Caco-2 (cell line): Measurements from ENCODE around the gene CEND1. TPM values are rescaled to one million over a fixed set of nuclear protein-coding genes. Genes with fewer than 3 reads are reported as not detected.

Source experiments
- BruUV-seq: library from RNA; stranded (reverse); fragments of 400-500 nt; replicated peaks from 2 replicates; lab custom pipeline; 2021; lab: Mats Ljungman, UMichigan
- CTCF ChIA-PET: fragments of 300-600 bp; sonication (Branson Sonifier 250); formaldehyde crosslinking; loops from one replicate; lab custom pipeline; 2022; ENCODE audit warnings: antibody characterized with exemption; lab: Charles Lee
- POLR2A ChIA-PET: fragments of 300-600 bp; sonication (Branson Sonifier 250); formaldehyde crosslinking; loops from one replicate; lab custom pipeline; 2022; ENCODE audit warnings: antibody characterized with exemption; lab: Charles Lee
- DNase-seq, 2 experiments: peaks; one replicate each; pipeline versions ENCODE4 v3.0.0 to v3.0.0-alpha.2; 2020 to 2022
- H3K27me3 ChIP-seq: replicated peaks from 2 replicates; pipeline ENCODE4 v1.6.0; 2011; ENCODE audit warnings: low read length; ENCODE audit not compliant: control insufficient read depth, insufficient read depth
- H3K36me3 ChIP-seq: 2 replicates; pipeline ENCODE4 v1.5.1; 2011; ENCODE audit warnings: low read length; ENCODE audit not compliant: control insufficient read depth, insufficient read depth
- H3K4me1 ChIP-seq: fragments of 250-450 bp; sonication (Bioruptor Pico); 2 replicates; pipeline ENCODE4 v1.5.1; 2020; ENCODE audit warnings: mild to moderate bottlenecking
- H3K4me3 ChIP-seq: 2 replicates; pipeline ENCODE4 v1.5.1; 2011; ENCODE audit warnings: low read depth, mild to moderate bottlenecking, control low read depth, low read length
- H3K9me3 ChIP-seq: fragments of 250-450 bp; sonication (Bioruptor Pico); 2 replicates; pipeline ENCODE4 v1.5.1; 2020; ENCODE audit warnings: mild to moderate bottlenecking, moderate library complexity
- H3K27ac Mint-ChIP-seq: one replicate; pipeline ENCODE4 v1.8.0; 2022; ENCODE audit warnings: mixed read lengths; ENCODE audit not compliant: unreplicated experiment
- H3K27me3 Mint-ChIP-seq: one replicate; pipeline ENCODE4 v1.8.0; 2022; ENCODE audit warnings: mixed read lengths; ENCODE audit not compliant: insufficient read depth, unreplicated experiment
- H3K36me3 Mint-ChIP-seq: one replicate; pipeline ENCODE4 v1.8.0; 2022; ENCODE audit warnings: mild to moderate bottlenecking, mixed read lengths; ENCODE audit not compliant: insufficient read depth, unreplicated experiment
- H3K4me1 Mint-ChIP-seq: one replicate; pipeline ENCODE4 v1.8.0; 2022; ENCODE audit warnings: low read depth, mixed read lengths; ENCODE audit not compliant: unreplicated experiment
- H3K4me3 Mint-ChIP-seq: one replicate; pipeline ENCODE4 v1.8.0; 2022; ENCODE audit warnings: mild to moderate bottlenecking, moderate library complexity, mixed read lengths; ENCODE audit not compliant: unreplicated experiment
- H3K9me3 Mint-ChIP-seq: one replicate; pipeline ENCODE4 v1.8.0; 2022; ENCODE audit warnings: mixed read lengths; ENCODE audit not compliant: unreplicated experiment
- CTCF ChIP-seq, 2 experiments: fragments of 200-600 bp in 1 of 2; IDR thresholded peaks; 1 replicate in 1 of 2; 2 replicates in 1 of 2; pipeline versions ENCODE4 v1.5.1 to v1.8.0; 2011 to 2022; ENCODE audit warnings: antibody characterized with exemption in 1 of 2, control low read depth in 1 of 2, inconsistent platforms in 1 of 2, low read depth in 1 of 2, low read length in 1 of 2, mild to moderate bottlenecking in 1 of 2, moderate library complexity in 1 of 2; ENCODE audit not compliant: insufficient read depth in 1 of 2, severe bottlenecking in 1 of 2, unreplicated experiment in 1 of 2
- intact Hi-C: fragments of 100-400 bp; cut with micrococcal nuclease; formaldehyde crosslinking; loops from one replicate; pipeline ENCODE4 v1.10.0; 2022; ENCODE audit not compliant: unreplicated experiment
- total RNA-seq: library from RNA; stranded (reverse); gene quantifications from 2 replicates; pipeline ENCODE4 v1.2.3, GENCODE V29; 2022

Gene CEND1
- total RNA-seq, 1 experiment from 2014 or later: not detected

DNA sequence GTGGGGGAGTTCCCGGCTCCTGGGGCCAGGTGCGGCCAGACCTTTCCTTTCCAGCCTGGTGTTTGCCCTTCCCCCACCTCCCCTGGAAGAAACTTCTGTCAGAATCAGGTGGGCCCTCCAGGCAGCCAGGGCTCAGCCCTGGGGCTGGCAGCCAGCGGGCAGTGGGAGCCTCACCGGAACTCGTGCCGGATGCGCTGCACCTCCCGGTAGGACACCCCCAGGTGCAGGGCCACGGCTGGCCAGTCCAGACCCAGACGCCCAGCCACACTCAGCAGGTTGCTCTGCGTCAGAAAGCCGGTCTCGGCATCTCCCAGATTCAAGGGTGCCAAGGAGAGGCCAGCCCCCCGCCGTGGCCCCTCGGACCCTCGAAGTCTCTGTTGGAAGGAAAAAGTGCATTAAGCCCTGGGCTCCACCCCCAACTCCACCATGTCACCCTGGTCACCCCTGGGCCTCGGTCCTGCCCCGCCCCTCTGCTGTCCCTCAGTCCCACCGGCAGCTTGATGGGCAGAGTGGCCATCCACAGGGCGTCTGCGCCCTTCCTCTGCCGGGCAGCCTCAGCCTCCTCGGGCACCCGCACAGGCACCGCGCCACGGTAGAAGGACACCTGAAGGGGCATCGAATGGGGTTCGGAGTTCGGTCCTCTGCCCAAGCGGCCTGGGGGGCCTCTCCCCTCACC lies 9.9 kb upstream of the CEND1 start:
- no peak overlapping the region for H3K4me3 ChIP-seq
- intact Hi-C loops: no loop called here
- no peaks in the 10 kb centered on the region for H3K9me3 ChIP-seq
- H3K27me3 ChIP-seq: no peaks in the 10 kb centered on the region
- POLR2A ChIA-PET: no interaction called here
- no peaks in the 10 kb centered on the region for H3K9me3 Mint-ChIP-seq
- no TSS peak for BruUV-seq
- H3K27ac Mint-ChIP-seq: no peak overlapping the region
- DNase-seq: no peak
- H3K27me3 Mint-ChIP-seq: no peaks in the 10 kb centered on the region
- peaks cover 19% of the 10 kb centered on the region for H3K4me1 ChIP-seq
- CTCF ChIA-PET: no interaction called here
- no peak for TF ChIP-seq CTCF (IDR thresholded peaks at IDR 0.05; ENCODE audit: insufficient read depth in 1 of 2, low read depth in 1 of 2, low read length in 1 of 2, severe bottlenecking in 1 of 2, unreplicated experiment in 1 of 2)
- H3K4me1 Mint-ChIP-seq: no peaks in the 10 kb centered on the region
- H3K36me3 Mint-ChIP-seq: peaks cover 29% of the 10 kb centered on the region
- H3K4me3 Mint-ChIP-seq: no peak overlapping the region
- no peaks in the 10 kb centered on the region for H3K36me3 ChIP-seq

DNA sequence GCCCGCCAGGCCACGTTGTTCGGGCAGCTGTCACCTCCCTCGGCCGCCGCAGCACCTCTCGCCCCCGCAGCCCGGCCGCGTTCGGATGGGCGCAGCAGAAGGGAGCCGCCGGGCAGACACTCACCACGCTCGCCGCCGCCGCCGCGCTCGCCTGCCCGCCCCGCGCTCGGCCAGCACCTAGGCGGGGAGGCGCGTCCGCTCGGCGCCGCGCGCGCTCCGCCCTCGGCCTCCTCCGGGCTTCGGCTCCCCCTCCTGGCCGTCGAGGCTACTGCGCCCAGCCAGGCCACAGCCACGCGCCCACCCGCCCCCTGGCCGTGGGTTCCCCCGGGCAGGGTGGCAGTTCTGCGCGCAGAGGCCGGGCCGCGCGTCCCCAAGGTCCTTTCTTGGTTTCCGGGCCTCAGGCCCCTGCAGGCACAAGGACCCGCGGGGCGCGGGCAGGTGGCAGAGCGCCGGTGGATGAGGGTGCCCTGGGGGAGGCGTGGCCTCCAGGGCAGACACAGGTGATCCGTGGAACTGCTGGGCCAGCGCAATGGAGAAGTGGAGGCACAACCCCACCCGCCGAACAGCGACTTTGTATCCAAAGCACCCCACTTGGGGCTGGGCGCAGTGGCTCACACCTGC lies 8.3 kb upstream of the CEND1 start, which contains the start of gene SLC25A22:
SLC25A22 (minus strand) TSS at position 189 of the 621 bp plus-strand sequence. CDS start 3,275 bp downstream, outside the sequence.
- intact Hi-C loops: no loop called here
- H3K4me1 ChIP-seq: peaks cover 9% of the 10 kb centered on the region
- H3K27me3 Mint-ChIP-seq: no peaks in the 10 kb centered on the region
- peak; percentile 71 to 93 for TF ChIP-seq CTCF (IDR thresholded peaks at IDR 0.05; ENCODE audit: insufficient read depth in 1 of 2, low read depth in 1 of 2, low read length in 1 of 2, severe bottlenecking in 1 of 2, unreplicated experiment in 1 of 2)
- H3K36me3 ChIP-seq: no peaks in the 10 kb centered on the region
- H3K27ac Mint-ChIP-seq: peak within 1 kb of the TSS; percentile 69
- ChIA-PET POLR2A (interaction anchor here (1.4 kb wide), 1 partner anchor 11 kb away, joined by 4 read pairs; the partner anchor contains the start of gene RPLP2), CTCF (no interaction called here)
- no peaks in the 10 kb centered on the region for H3K4me1 Mint-ChIP-seq
- peak within 1 kb of the TSS; percentile 91 for H3K4me3 ChIP-seq
- H3K9me3 ChIP-seq: no peaks in the 10 kb centered on the region
- BruUV-seq: no TSS peak
- H3K36me3 Mint-ChIP-seq: peaks cover 24% of the 10 kb centered on the region
- no peaks in the 10 kb centered on the region for H3K27me3 ChIP-seq
- no peaks in the 10 kb centered on the region for H3K9me3 Mint-ChIP-seq
- peak; percentile 77 to 93 for DNase-seq
- peak within 1 kb of the TSS; percentile 86 for H3K4me3 Mint-ChIP-seq

- Mint-ChIP-seq H3K9me3 (no peaks in the 10 kb centered on the region), H3K4me1 (no peaks in the 10 kb centered on the region), H3K36me3 (peaks cover 28% of the 10 kb centered on the region), H3K4me3 (peak overlapping the region; percentile 86), H3K27ac (peak overlapping the region; percentile 69), H3K27me3 (no peaks in the 10 kb centered on the region)
- POLR2A ChIA-PET: interaction anchor here (1.0 to 1.4 kb wide), 2 partner anchors 12 to 22 kb away, joined by 4 to 7 read pairs; partner anchors contain the start of genes PNPLA2 and RPLP2
- H3K4me3 ChIP-seq: peak overlapping the region; percentile 91
- no peak for TF ChIP-seq CTCF (IDR thresholded peaks at IDR 0.05; ENCODE audit: insufficient read depth in 1 of 2, low read depth in 1 of 2, low read length in 1 of 2, severe bottlenecking in 1 of 2, unreplicated experiment in 1 of 2)
- no TSS peak for BruUV-seq
- CTCF ChIA-PET: interaction anchor here (0.7 to 2.0 kb wide), 4 partner anchors 11 to 50 kb away, joined by 3 to 6 read pairs (median 3); no protein-coding TSS in a partner anchor
- intact Hi-C loops: no loop called here
- H3K36me3 ChIP-seq: no peaks in the 10 kb centered on the region
- DNase-seq: peak; percentile 74 to 76
- H3K27me3 ChIP-seq: no peaks in the 10 kb centered on the region
- peaks cover 9% of the 10 kb centered on the region for H3K4me1 ChIP-seq
- no peaks in the 10 kb centered on the region for H3K9me3 ChIP-seq
Measured at GRCh38 chr11:797296-798092, 7.6 kb upstream of the CEND1 start.
